Measurements from ENCODE around the gene PTPN4.

PTPN4 gene

DNA sequence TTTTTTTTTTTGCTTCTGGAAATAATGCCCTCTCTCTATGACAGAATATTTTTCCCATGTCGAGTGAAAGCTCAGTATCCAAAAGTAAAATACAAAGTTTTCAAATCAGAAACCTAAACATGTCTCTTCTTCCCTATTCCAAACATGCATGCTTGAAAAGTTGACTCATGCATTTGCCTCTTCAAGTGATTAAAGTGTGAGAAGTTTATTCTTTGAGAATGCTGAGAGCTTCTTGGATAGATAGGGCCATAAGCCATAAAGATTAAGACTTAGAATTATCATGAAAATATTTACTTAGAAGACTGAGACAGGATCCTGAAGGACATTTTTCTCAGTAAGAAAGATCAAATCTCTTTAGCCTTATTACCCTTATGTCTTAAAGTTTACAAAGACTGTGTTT lies 154.5 kb downstream of the PTPN4 start:
- TF ChIP-seq ZNF565 (CRISPR knock-in tag; conservative IDR thresholded peaks at IDR 0.05; ENCODE audit: low read depth) (no peak), ZFP3 (CRISPR knock-in tag; IDR thresholded peaks at IDR 0.05) (no peak), GLIS3 (CRISPR knock-in tag; IDR thresholded peaks at IDR 0.05) (no peak), ARNTL (CRISPR knock-in tag; IDR thresholded peaks at IDR 0.05; ENCODE audit: borderline replicate concordance, low read depth) (no peak), TOX (CRISPR knock-in tag; IDR thresholded peaks at IDR 0.05; ENCODE audit: borderline replicate concordance) (no peak), ZNF70 (CRISPR knock-in tag; IDR thresholded peaks at IDR 0.05) (no peak), RARB (CRISPR knock-in tag; IDR thresholded peaks at IDR 0.05) (no peak), ZC3H10 (CRISPR knock-in tag; IDR thresholded peaks at IDR 0.05) (no peak), BACH2 (CRISPR knock-in tag; IDR thresholded peaks at IDR 0.05; ENCODE audit: borderline replicate concordance) (no peak), ZNF8 (CRISPR knock-in tag; IDR thresholded peaks at IDR 0.05) (no peak), ISL1 (CRISPR knock-in tag; IDR thresholded peaks at IDR 0.05) (no peak), ZFP30 (CRISPR knock-in tag; IDR thresholded peaks at IDR 0.05) (no peak), CSDC2 (CRISPR knock-in tag; IDR thresholded peaks at IDR 0.05) (no peak), ESRRG (CRISPR knock-in tag; IDR thresholded peaks at IDR 0.05) (no peak), TCF4 (CRISPR knock-in tag; IDR thresholded peaks at IDR 0.05; ENCODE audit: borderline replicate concordance) (no peak), PPARA (CRISPR knock-in tag; IDR thresholded peaks at IDR 0.05; ENCODE audit: borderline replicate concordance) (no peak)
- TF ChIP-seq, protein P1, sequence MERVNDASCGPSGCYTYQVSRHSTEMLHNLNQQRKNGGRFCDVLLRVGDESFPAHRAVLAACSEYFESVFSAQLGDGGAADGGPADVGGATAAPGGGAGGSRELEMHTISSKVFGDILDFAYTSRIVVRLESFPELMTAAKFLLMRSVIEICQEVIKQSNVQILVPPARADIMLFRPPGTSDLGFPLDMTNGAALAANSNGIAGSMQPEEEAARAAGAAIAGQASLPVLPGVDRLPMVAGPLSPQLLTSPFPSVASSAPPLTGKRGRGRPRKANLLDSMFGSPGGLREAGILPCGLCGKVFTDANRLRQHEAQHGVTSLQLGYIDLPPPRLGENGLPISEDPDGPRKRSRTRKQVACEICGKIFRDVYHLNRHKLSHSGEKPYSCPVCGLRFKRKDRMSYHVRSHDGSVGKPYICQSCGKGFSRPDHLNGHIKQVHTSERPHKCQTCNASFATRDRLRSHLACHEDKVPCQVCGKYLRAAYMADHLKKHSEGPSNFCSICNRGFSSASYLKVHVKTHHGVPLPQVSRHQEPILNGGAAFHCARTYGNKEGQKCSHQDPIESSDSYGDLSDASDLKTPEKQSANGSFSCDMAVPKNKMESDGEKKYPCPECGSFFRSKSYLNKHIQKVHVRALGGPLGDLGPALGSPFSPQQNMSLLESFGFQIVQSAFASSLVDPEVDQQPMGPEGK (CRISPR knock-in tag; IDR thresholded peaks at IDR 0.05; ENCODE audit: borderline replicate concordance): no peak
- TF ChIP-seq, protein P2, sequence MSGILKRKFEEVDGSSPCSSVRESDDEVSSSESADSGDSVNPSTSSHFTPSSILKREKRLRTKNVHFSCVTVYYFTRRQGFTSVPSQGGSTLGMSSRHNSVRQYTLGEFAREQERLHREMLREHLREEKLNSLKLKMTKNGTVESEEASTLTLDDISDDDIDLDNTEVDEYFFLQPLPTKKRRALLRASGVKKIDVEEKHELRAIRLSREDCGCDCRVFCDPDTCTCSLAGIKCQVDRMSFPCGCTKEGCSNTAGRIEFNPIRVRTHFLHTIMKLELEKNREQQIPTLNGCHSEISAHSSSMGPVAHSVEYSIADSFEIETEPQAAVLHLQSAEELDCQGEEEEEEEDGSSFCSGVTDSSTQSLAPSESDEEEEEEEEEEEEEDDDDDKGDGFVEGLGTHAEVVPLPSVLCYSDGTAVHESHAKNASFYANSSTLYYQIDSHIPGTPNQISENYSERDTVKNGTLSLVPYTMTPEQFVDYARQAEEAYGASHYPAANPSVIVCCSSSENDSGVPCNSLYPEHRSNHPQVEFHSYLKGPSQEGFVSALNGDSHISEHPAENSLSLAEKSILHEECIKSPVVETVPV (CRISPR knock-in tag; IDR thresholded peaks at IDR 0.05): no peak
- TF ChIP-seq, protein P3, sequence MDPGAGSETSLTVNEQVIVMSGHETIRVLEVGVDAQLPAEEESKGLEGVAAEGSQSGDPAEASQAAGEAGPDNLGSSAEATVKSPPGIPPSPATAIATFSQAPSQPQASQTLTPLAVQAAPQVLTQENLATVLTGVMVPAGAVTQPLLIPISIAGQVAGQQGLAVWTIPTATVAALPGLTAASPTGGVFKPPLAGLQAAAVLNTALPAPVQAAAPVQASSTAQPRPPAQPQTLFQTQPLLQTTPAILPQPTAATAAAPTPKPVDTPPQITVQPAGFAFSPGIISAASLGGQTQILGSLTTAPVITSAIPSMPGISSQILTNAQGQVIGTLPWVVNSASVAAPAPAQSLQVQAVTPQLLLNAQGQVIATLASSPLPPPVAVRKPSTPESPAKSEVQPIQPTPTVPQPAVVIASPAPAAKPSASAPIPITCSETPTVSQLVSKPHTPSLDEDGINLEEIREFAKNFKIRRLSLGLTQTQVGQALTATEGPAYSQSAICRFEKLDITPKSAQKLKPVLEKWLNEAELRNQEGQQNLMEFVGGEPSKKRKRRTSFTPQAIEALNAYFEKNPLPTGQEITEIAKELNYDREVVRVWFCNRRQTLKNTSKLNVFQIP (CRISPR knock-in tag; IDR thresholded peaks at IDR 0.05; ENCODE audit: borderline replicate concordance, low read depth): no peak
- TF ChIP-seq, protein P4, sequence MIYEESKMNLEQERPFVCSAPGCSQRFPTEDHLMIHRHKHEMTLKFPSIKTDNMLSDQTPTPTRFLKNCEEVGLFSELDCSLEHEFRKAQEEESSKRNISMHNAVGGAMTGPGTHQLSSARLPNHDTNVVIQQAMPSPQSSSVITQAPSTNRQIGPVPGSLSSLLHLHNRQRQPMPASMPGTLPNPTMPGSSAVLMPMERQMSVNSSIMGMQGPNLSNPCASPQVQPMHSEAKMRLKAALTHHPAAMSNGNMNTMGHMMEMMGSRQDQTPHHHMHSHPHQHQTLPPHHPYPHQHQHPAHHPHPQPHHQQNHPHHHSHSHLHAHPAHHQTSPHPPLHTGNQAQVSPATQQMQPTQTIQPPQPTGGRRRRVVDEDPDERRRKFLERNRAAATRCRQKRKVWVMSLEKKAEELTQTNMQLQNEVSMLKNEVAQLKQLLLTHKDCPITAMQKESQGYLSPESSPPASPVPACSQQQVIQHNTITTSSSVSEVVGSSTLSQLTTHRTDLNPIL (CRISPR knock-in tag; IDR thresholded peaks at IDR 0.05; ENCODE audit: low read depth): no peak
- ATAC-seq: no peak

DNA sequence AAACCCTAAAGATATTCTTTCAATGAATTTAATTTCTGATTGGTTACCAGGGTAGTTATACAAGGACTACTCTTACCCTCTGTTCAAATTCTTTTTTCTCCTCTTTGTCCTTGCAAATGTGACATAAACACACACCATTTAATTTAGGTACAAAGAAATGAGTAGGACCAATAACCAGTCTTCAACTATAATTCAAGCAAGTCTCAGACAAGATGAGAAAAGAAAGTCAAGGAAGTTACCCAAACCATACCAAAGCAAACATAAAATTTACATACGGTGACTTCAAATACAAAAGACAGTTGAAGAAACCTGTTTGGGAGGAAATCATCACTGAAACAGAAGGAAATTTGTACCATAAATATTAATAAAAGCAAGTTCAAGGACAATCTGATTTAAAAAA lies 162.1 kb downstream of the PTPN4 start:
- TF ChIP-seq BACH2 (CRISPR knock-in tag; IDR thresholded peaks at IDR 0.05; ENCODE audit: borderline replicate concordance) (no peak), RARB (CRISPR knock-in tag; IDR thresholded peaks at IDR 0.05) (no peak), ISL1 (CRISPR knock-in tag; IDR thresholded peaks at IDR 0.05) (no peak), PPARA (CRISPR knock-in tag; IDR thresholded peaks at IDR 0.05; ENCODE audit: borderline replicate concordance) (no peak), TOX (CRISPR knock-in tag; IDR thresholded peaks at IDR 0.05; ENCODE audit: borderline replicate concordance) (no peak), SNAI2 (CRISPR knock-in tag; IDR thresholded peaks at IDR 0.05) (no peak), ZC3H10 (CRISPR knock-in tag; IDR thresholded peaks at IDR 0.05) (no peak), GLIS3 (CRISPR knock-in tag; IDR thresholded peaks at IDR 0.05) (no peak), ZNF565 (CRISPR knock-in tag; conservative IDR thresholded peaks at IDR 0.05; ENCODE audit: low read depth) (no peak), OSR1 (CRISPR knock-in tag; IDR thresholded peaks at IDR 0.05) (no peak)
- TF ChIP-seq, protein P1 (CRISPR knock-in tag; IDR thresholded peaks at IDR 0.05; ENCODE audit: borderline replicate concordance): no peak
- TF ChIP-seq, protein P3 (CRISPR knock-in tag; IDR thresholded peaks at IDR 0.05; ENCODE audit: borderline replicate concordance, low read depth): no peak
- TF ChIP-seq, protein P4 (CRISPR knock-in tag; IDR thresholded peaks at IDR 0.05; ENCODE audit: low read depth): no peak
- no peak for ATAC-seq
